ENCODE data around the gene GALR2. TPM values are rescaled to one million over a fixed set of nuclear protein-coding genes. Genes with fewer than 3 reads are reported as not detected.

GALR2 gene
- total and polyA plus RNA-seq, 9 of the 15 experiments (the other 6 are each of a cell fraction or from before 2014, with no cell fraction given): 0.34 TPM; not detected in 8

DNA sequence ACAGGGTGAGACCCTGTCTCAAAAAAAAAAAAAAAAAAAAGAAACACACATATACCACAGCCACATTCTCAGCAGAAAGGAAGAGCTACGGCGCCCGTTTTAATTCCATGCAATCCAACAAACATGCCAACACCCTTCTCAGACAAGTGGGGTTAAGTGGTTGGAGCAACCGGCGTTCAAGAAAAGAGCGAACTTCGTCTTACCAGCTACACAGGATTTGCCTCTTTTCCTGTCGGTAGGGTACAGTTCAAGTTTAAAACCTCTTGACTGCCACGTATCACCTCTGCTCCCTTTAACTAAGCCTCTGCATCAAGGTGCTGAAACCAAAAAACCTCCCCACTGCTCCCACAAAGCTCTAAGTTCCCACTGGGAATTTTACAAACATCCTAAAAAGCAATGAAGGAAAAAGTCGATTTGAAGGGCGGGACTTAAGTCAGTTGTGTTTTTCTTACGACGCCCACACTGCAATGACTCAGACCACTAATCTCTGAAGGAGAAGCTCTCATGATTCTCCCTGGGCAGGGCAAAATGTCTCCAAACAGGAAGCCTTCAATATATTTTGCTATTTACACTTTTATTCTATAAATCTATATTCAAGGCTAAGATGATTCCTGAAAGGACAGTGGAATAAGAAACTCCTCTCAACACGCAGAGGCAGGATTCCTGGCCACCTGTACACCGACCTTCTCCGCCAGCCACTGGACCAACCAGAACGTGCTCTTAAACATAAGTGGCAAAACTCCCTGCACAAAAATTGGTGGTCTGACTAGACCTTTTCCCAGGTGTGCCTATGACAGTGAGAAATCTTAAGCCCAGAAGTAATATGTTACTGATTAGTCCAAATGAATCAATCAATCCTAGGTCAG lies 21.1 kb upstream of the GALR2 start (continued):
- peak; percentile 90 for TF ChIP-seq EGR1 (conservative IDR thresholded peaks at IDR 0.05)
- TF ChIP-seq, protein P1, sequence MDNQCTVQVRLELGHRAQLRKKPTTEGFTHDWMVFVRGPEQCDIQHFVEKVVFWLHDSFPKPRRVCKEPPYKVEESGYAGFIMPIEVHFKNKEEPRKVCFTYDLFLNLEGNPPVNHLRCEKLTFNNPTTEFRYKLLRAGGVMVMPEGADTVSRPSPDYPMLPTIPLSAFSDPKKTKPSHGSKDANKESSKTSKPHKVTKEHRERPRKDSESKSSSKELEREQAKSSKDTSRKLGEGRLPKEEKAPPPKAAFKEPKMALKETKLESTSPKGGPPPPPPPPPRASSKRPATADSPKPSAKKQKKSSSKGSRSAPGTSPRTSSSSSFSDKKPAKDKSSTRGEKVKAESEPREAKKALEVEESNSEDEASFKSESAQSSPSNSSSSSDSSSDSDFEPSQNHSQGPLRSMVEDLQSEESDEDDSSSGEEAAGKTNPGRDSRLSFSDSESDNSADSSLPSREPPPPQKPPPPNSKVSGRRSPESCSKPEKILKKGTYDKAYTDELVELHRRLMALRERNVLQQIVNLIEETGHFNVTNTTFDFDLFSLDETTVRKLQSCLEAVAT (IDR thresholded peaks at IDR 0.05): peak in 1 of 2 experiments; percentile 68; a peak in 1 of 4 replicates
- TF ChIP-seq MBD2 (IDR thresholded peaks at IDR 0.05; ENCODE audit: borderline replicate concordance, low read depth): no peak
- TF ChIP-seq ZFPM2 (CRISPR knock-in tag; IDR thresholded peaks at IDR 0.05): no peak

DNA sequence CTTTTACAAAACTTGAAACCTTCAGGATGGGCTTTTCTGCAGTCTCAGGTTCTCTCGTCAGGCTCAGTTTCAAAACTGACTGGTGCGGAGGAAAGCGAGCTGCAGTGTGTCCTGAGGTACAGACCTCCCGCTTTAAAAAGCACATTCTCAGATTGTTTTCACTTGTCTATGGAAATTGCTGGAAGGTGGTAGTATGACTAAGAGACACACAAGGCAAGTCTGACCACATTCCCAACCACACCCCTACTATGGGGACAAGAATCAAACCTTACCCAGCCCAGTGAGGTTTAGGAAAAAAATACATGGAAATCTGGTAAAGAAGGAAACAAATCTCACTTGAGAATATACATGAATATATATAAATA lies 20.5 kb upstream of the GALR2 start:
- FAIRE-seq (no peak), ATAC-seq (peak; percentile 27; the same call in 1 of the 3 replicates), DNase-seq (ENCODE audit: extremely low read depth in 1 of 4, low spot score in 3 of 4) (no peak)
- BruUV-seq (replicated peaks): no TSS peak
- intact Hi-C loops (cut with micrococcal nuclease): no loop called here
- Histone ChIP-seq H2AFZ (ENCODE audit: low read depth, low read length) (no peak overlapping the region), H3K4me3 (no peak overlapping the region), H3K27me3 (ENCODE audit: control insufficient read depth in 2 of 2, insufficient read depth in 2 of 2, low read length in 2 of 2) (no peaks in the 10 kb centered on the region), H4K20me1 (replicated peaks; ENCODE audit: control insufficient read depth, insufficient read depth, low read length) (no peaks in the 10 kb centered on the region), H3K4me1 (replicated peaks in 1 of 2; ENCODE audit: control insufficient read depth in 2 of 2, insufficient read depth in 2 of 2, low read length in 2 of 2) (peaks cover 5 to 9% of the 10 kb centered on the region in 2 experiments; a peak in 3 of 5 replicates), H3K9ac (ENCODE audit: insufficient read depth in 1 of 2, low read depth in 2 of 2, low read length in 2 of 2) (no peak overlapping the region), H3K9me3 (replicated peaks; ENCODE audit: control insufficient read depth, insufficient read depth, low read depth, low read length) (no peaks in the 10 kb centered on the region), H3K4me2 (ENCODE audit: insufficient read depth, low read length) (no peak overlapping the region), H3K9me1 (ENCODE audit: control insufficient read depth, insufficient read depth, low read length) (no peaks in the 10 kb centered on the region), H3K79me2 (ENCODE audit: control insufficient read depth, insufficient read depth, low read length) (peaks cover 11% of the 10 kb centered on the region; the same call in 2 of the 3 replicates), H3K27ac (ENCODE audit: extremely low read depth, low read depth, low read length) (peak overlapping the region; percentile 71), H3K36me3 (ENCODE audit: control insufficient read depth, insufficient read depth, low read length) (peaks cover 83% of the 10 kb centered on the region)
- POLR2A ChIA-PET: interaction anchor here (0.5 to 2.3 kb wide), 8 partner anchors 9 to 233 kb away, joined by 3 to 12 read pairs (median 3); partner anchors contain the start of gene SRP68
- in situ Hi-C loops (cut with MboI): no loop called here
- WGBS (ENCODE audit: insufficient coverage, low coverage, missing lambda C conversion rate): 76% methylated on average over 4 of the region's 4 CpGs
- CTCF ChIA-PET (ENCODE audit: low intra/inter-chr PET ratio): no interaction called here
- TF ChIP-seq, protein P1 (IDR thresholded peaks at IDR 0.05): 0 out of 4 replicates have a peak, but pooled peaks of 1 of the 2 experiments have one; percentile 2
- TF ChIP-seq EHMT2 (IDR thresholded peaks at IDR 0.05) (0 out of 2 replicates have a peak, but pooled peaks have one; percentile 15), OTX1 (CRISPR knock-in tag; IDR thresholded peaks at IDR 0.05) (no peak), JUND (IDR thresholded peaks at IDR 0.05; ENCODE audit: borderline replicate concordance, low read depth, low read length) (peak; percentile 64; the same call in 1 of the 2 replicates), JUND (tag; IDR thresholded peaks at IDR 0.05; ENCODE audit: borderline replicate concordance, low read depth, low read length) (no peak)

Data from K562 (cell line).